Astrocyte (in vitro differentiated cells and primary cell): ENCODE measurements around the gene APP. TPM values are rescaled to one million over a fixed set of nuclear protein-coding genes. Genes with fewer than 3 reads are reported as not detected.

ENCODE experiments used
- DNase-seq: peaks from one replicate; pipeline ENCODE4 v3.0.0-alpha.2; 2010; ENCODE audit warnings: low read depth
- FAIRE-seq: peaks from 2 replicates; lab custom pipeline; 2011; peaks lifted over from hg19 to GRCh38; lab: Jason Lieb, UNC
- H2AFZ ChIP-seq: 2 replicates; pipeline ENCODE4 v1.6.0; 2012; ENCODE audit warnings: low read depth, low read length, inconsistent platforms
- H3K27ac ChIP-seq: 2 replicates; pipeline ENCODE4 v1.5.1; 2011; ENCODE audit warnings: low read depth, low read length, inconsistent platforms
- H3K27me3 ChIP-seq: 2 replicates; pipeline ENCODE4 v1.6.0; 2011; ENCODE audit warnings: low read length, inconsistent platforms; ENCODE audit not compliant: insufficient read depth
- H3K36me3 ChIP-seq: 2 replicates; pipeline ENCODE4 v1.5.1; 2011; ENCODE audit warnings: low read length, inconsistent platforms; ENCODE audit not compliant: insufficient read depth
- H3K4me1 ChIP-seq: 2 replicates; pipeline ENCODE4 v1.5.1; 2011; ENCODE audit warnings: low read length, inconsistent platforms; ENCODE audit not compliant: insufficient read depth
- H3K4me2 ChIP-seq: 2 replicates; pipeline ENCODE4 v1.6.0; 2012; ENCODE audit warnings: low read length, inconsistent platforms
- H3K4me3 ChIP-seq: 2 replicates; pipeline ENCODE4 v1.5.1; 2011; ENCODE audit warnings: low read depth, mild to moderate bottlenecking, low read length, inconsistent platforms; ENCODE audit not compliant: insufficient read depth
- H3K79me2 ChIP-seq: 2 replicates; pipeline ENCODE4 v1.6.0; 2012; ENCODE audit warnings: mild to moderate bottlenecking, low read length, inconsistent platforms; ENCODE audit not compliant: insufficient read depth
- H3K9ac ChIP-seq: 2 replicates; pipeline ENCODE4 v1.6.0; 2012; ENCODE audit warnings: mild to moderate bottlenecking, low read length, inconsistent platforms
- H3K9me3 ChIP-seq: 2 replicates; pipeline ENCODE4 v1.5.1; 2012; ENCODE audit warnings: low read depth, mild to moderate bottlenecking, low read length, inconsistent platforms; ENCODE audit not compliant: insufficient read depth
- H4K20me1 ChIP-seq: 2 replicates; pipeline ENCODE4 v1.6.0; 2012; ENCODE audit warnings: low read length, inconsistent platforms; ENCODE audit not compliant: insufficient read depth
- H3K27ac Mint-ChIP-seq: one replicate; pipeline ENCODE4 v1.8.0; 2021; ENCODE audit warnings: mild to moderate bottlenecking, mixed read lengths; ENCODE audit not compliant: unreplicated experiment
- H3K27me3 Mint-ChIP-seq: one replicate; pipeline ENCODE4 v1.8.0; 2021; ENCODE audit warnings: low read depth, mixed read lengths; ENCODE audit not compliant: unreplicated experiment
- H3K36me3 Mint-ChIP-seq: one replicate; pipeline ENCODE4 v1.8.0; 2021; ENCODE audit warnings: low read depth, mixed read lengths; ENCODE audit not compliant: unreplicated experiment
- H3K4me1 Mint-ChIP-seq: one replicate; pipeline ENCODE4 v1.8.0; 2021; ENCODE audit warnings: low read depth, mixed read lengths; ENCODE audit not compliant: unreplicated experiment
- H3K4me3 Mint-ChIP-seq: one replicate; pipeline ENCODE4 v1.8.0; 2021; ENCODE audit warnings: mild to moderate bottlenecking, moderate library complexity, mixed read lengths; ENCODE audit not compliant: unreplicated experiment
- H3K9me3 Mint-ChIP-seq: one replicate; pipeline ENCODE4 v1.8.0; 2021; ENCODE audit warnings: mild to moderate bottlenecking, mixed read lengths; ENCODE audit not compliant: unreplicated experiment
- EZH2 ChIP-seq: IDR thresholded peaks from 2 replicates; pipeline ENCODE4 v1.6.1; 2012; ENCODE audit warnings: mild to moderate bottlenecking, low read length, inconsistent platforms; ENCODE audit not compliant: insufficient read depth
- total RNA-seq: library from RNA; stranded (reverse); gene quantifications from 2 replicates; pipeline ENCODE4 v1.2.1, GENCODE V29; 2021
- TF ChIP-seq, protein P1 (sequence below): IDR thresholded peaks from 2 replicates; pipeline ENCODE4 v1.5.1; 2011; ENCODE audit warnings: low read depth, mild to moderate bottlenecking, inconsistent platforms, low read length, moderate library complexity; ENCODE audit not compliant: insufficient read depth

Gene APP
- total RNA-seq, 1 donor from 2014 or later: 823 TPM

- H3K4me3 Mint-ChIP-seq: no peak overlapping the region
- Histone ChIP-seq H3K4me3 (no peak overlapping the region), H3K27ac (no peak overlapping the region), H3K9ac (no peak overlapping the region), H3K79me2 (peaks cover 78% of the 10 kb centered on the region), H4K20me1 (peaks cover 78% of the 10 kb centered on the region), H3K4me2 (no peak overlapping the region), H3K9me3 (no peaks in the 10 kb centered on the region), H3K36me3 (no peaks in the 10 kb centered on the region), H2AFZ (no peak overlapping the region), H3K27me3 (no peaks in the 10 kb centered on the region), H3K4me1 (no peaks in the 10 kb centered on the region)
- peaks cover 36% of the 10 kb centered on the region for H3K4me1 Mint-ChIP-seq
- no peaks in the 10 kb centered on the region for H3K27me3 Mint-ChIP-seq
- no peak for FAIRE-seq
- H3K9me3 Mint-ChIP-seq: no peaks in the 10 kb centered on the region
- peaks cover 2% of the 10 kb centered on the region for H3K36me3 Mint-ChIP-seq
- DNase-seq: no peak
- H3K27ac Mint-ChIP-seq: no peak overlapping the region
- TF ChIP-seq, protein P1, sequence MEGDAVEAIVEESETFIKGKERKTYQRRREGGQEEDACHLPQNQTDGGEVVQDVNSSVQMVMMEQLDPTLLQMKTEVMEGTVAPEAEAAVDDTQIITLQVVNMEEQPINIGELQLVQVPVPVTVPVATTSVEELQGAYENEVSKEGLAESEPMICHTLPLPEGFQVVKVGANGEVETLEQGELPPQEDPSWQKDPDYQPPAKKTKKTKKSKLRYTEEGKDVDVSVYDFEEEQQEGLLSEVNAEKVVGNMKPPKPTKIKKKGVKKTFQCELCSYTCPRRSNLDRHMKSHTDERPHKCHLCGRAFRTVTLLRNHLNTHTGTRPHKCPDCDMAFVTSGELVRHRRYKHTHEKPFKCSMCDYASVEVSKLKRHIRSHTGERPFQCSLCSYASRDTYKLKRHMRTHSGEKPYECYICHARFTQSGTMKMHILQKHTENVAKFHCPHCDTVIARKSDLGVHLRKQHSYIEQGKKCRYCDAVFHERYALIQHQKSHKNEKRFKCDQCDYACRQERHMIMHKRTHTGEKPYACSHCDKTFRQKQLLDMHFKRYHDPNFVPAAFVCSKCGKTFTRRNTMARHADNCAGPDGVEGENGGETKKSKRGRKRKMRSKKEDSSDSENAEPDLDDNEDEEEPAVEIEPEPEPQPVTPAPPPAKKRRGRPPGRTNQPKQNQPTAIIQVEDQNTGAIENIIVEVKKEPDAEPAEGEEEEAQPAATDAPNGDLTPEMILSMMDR: no peak
- no peak for TF ChIP-seq EZH2
Observed at GRCh38 chr21:26064506-26064905, 106.1 kb downstream of the APP start.

- H3K4me1 Mint-ChIP-seq: peaks cover 18% of the 10 kb centered on the region
- Histone ChIP-seq H3K79me2 (peaks cover 66% of the 10 kb centered on the region), H2AFZ (no peak overlapping the region)
Observed at GRCh38 chr21:26061437-26061836, 109.1 kb downstream of the APP start.

More at GRCh38 chr21:26061437-26061836, 109.1 kb downstream of the APP start:
- Mint-ChIP-seq H3K9me3 (no peaks in the 10 kb centered on the region), H3K4me3 (no peak overlapping the region), H3K27me3 (no peaks in the 10 kb centered on the region), H3K36me3 (peaks cover 2% of the 10 kb centered on the region), H3K27ac (no peak overlapping the region)
- Histone ChIP-seq H3K36me3 (no peaks in the 10 kb centered on the region), H4K20me1 (peaks cover 66% of the 10 kb centered on the region), H3K4me1 (no peaks in the 10 kb centered on the region), H3K27me3 (no peaks in the 10 kb centered on the region), H3K4me3 (no peak overlapping the region), H3K9ac (no peak overlapping the region), H3K4me2 (no peak overlapping the region), H3K27ac (no peak overlapping the region), H3K9me3 (no peaks in the 10 kb centered on the region)
- TF ChIP-seq EZH2: no peak
- TF ChIP-seq, protein P1: no peak
- DNase-seq (no peak), FAIRE-seq (no peak)
